Endothelial cell of umbilical vein (primary cell): ENCODE measurements around the gene C12orf42. TPM values are rescaled to one million over a fixed set of nuclear protein-coding genes. Genes with fewer than 3 reads are reported as not detected.

Source experiments
- BruUV-seq: library from RNA; stranded (reverse); fragments of 400-500 nt; replicated peaks from 2 replicates; lab custom pipeline; 2021; lab: Mats Ljungman, UMichigan
- CTCF ChIA-PET: fragments of 300-600, 350-600 bp; sonication (Branson Sonifier 250); formaldehyde crosslinking; loops from one replicate; lab custom pipeline; 2021; ENCODE audit warnings: antibody characterized with exemption, inconsistent platforms; lab: Charles Lee
- POLR2A ChIA-PET: fragments of 300-600, 350-600 bp; sonication (Branson Sonifier 250); formaldehyde crosslinking; loops from one replicate; lab custom pipeline; 2021; ENCODE audit warnings: antibody characterized with exemption, inconsistent platforms; lab: Charles Lee
- DNase-seq: peaks from one replicate; pipeline ENCODE4 v3.0.0-alpha.2; 2011; ENCODE audit warnings: low read depth, low spot score
- FAIRE-seq: peaks from 2 replicates; lab custom pipeline; 2011; peaks lifted over from hg19 to GRCh38; lab: Jason Lieb, UNC
- H2AFZ ChIP-seq: 2 replicates; pipeline ENCODE4 v1.6.0; 2012; ENCODE audit warnings: low read depth, low read length, control low read depth, inconsistent platforms
- H3K27ac ChIP-seq: 2 replicates; pipeline ENCODE4 v1.5.1; 2011; ENCODE audit warnings: low read depth, mild to moderate bottlenecking, control low read depth, low read length, moderate library complexity; ENCODE audit not compliant: insufficient read depth
- H3K27me3 ChIP-seq, 2 experiments: 2 replicates each; pipeline versions ENCODE4 v1.6.0 to v1.6.1; 2011; ENCODE audit warnings: low read length in 2 of 2, mixed read lengths in 1 of 2; ENCODE audit not compliant: control insufficient read depth in 2 of 2, insufficient read depth in 2 of 2
- H3K36me3 ChIP-seq, 2 experiments: 2 replicates in 1 of 2; 3 replicates in 1 of 2; pipeline ENCODE4 v1.5.1; 2011; ENCODE audit warnings: low read length in 2 of 2, mild to moderate bottlenecking in 1 of 2, moderate library complexity in 1 of 2; ENCODE audit not compliant: control insufficient read depth in 2 of 2, insufficient read depth in 2 of 2; ENCODE audit errors: extremely low read depth in 1 of 2
- H3K4me1 ChIP-seq: 3 replicates; pipeline ENCODE4 v1.5.1; 2011; ENCODE audit warnings: mild to moderate bottlenecking, low read length; ENCODE audit not compliant: control insufficient read depth, insufficient read depth; ENCODE audit errors: extremely low read depth
- H3K4me2 ChIP-seq: 2 replicates; pipeline ENCODE4 v1.6.1; 2011; ENCODE audit warnings: low read length, control low read depth, mixed read lengths; ENCODE audit not compliant: insufficient read depth
- H3K4me3 ChIP-seq, 3 experiments: fragments of 200-600 bp in 1 of 3; sonication (generic), shearing (Covaris generic) in 1 of 3; replicated peaks in 1 of 3; 2 replicates each; pipeline ENCODE4 v1.5.1; 2011 to 2016; ENCODE audit warnings: control low read depth in 3 of 3, low read length in 3 of 3, mild to moderate bottlenecking in 2 of 3, inconsistent platforms in 1 of 3, low read depth in 1 of 3, moderate library complexity in 1 of 3; ENCODE audit not compliant: insufficient read depth in 1 of 3
- H3K79me2 ChIP-seq: 2 replicates; pipeline ENCODE4 v1.6.0; 2012; ENCODE audit warnings: low read length, inconsistent platforms; ENCODE audit not compliant: control insufficient read depth, insufficient read depth
- H3K9ac ChIP-seq: replicated peaks from 2 replicates; pipeline ENCODE3; 2011; ENCODE audit warnings: low read length, control low read depth; ENCODE audit not compliant: insufficient read depth; ENCODE audit errors: extremely low read depth
- H3K9me1 ChIP-seq: replicated peaks from 3 replicates; pipeline ENCODE4 v1.6.0; 2011; ENCODE audit warnings: mild to moderate bottlenecking, low read length; ENCODE audit not compliant: control insufficient read depth, insufficient read depth; ENCODE audit errors: extremely low read depth
- H3K9me3 ChIP-seq: replicated peaks from 2 replicates; pipeline ENCODE4 v1.5.1; 2012; ENCODE audit warnings: low read length, inconsistent platforms; ENCODE audit not compliant: control insufficient read depth, insufficient read depth
- H4K20me1 ChIP-seq: replicated peaks from 2 replicates; pipeline ENCODE3; 2011; ENCODE audit warnings: mild to moderate bottlenecking, low read length; ENCODE audit not compliant: control insufficient read depth, insufficient read depth; ENCODE audit errors: extremely low read depth
- EZH2 ChIP-seq: IDR thresholded peaks from 2 replicates; pipeline ENCODE4 v1.6.1; 2012; ENCODE audit warnings: borderline replicate concordance, low read depth, mild to moderate bottlenecking, moderate library complexity, low read length, inconsistent platforms; ENCODE audit not compliant: severe bottlenecking
- FOS ChIP-seq: IDR thresholded peaks from 2 replicates; pipeline ENCODE4 v1.6.1; 2011; ENCODE audit warnings: mild to moderate bottlenecking, low read length, moderate library complexity, borderline replicate concordance; ENCODE audit not compliant: insufficient read depth
- GATA2 ChIP-seq: IDR thresholded peaks from 2 replicates; pipeline ENCODE4 v1.7.0; 2011; ENCODE audit warnings: low read depth, mild to moderate bottlenecking, moderate library complexity, mixed read lengths, low read length; ENCODE audit not compliant: insufficient read length, insufficient read depth
- JUN ChIP-seq: IDR thresholded peaks from 2 replicates; pipeline ENCODE4 v1.6.1; 2011; ENCODE audit warnings: borderline replicate concordance, low read depth; ENCODE audit not compliant: insufficient read length, insufficient read depth
- MYC ChIP-seq: IDR thresholded peaks from one replicate; pipeline ENCODE4 v1.6.1; 2011; ENCODE audit warnings: mild to moderate bottlenecking, low read depth, low read length
- POLR2A ChIP-seq: IDR thresholded peaks from 2 replicates; pipeline ENCODE4 v1.6.1; 2012; ENCODE audit warnings: low read depth, mild to moderate bottlenecking, control low read depth, low read length
- POLR2AphosphoS5 ChIP-seq: IDR thresholded peaks from 2 replicates; pipeline ENCODE4 v1.6.1; 2012; ENCODE audit warnings: low read depth, mild to moderate bottlenecking, control low read depth, low read length, moderate library complexity; ENCODE audit not compliant: insufficient read depth
- dilution Hi-C: fragments of 300-500 bp; cut with MboI; formaldehyde crosslinking; loops from one replicate; pipeline ENCODE4 v1.15.0; 2019; ENCODE audit warnings: low sequenced_read_pairs; ENCODE audit not compliant: extremely low pct_ligation_motif_present
- intact Hi-C: fragments of 100-400 bp; cut with micrococcal nuclease; formaldehyde crosslinking; loops from one replicate; pipeline ENCODE4 v1.10.0; 2022
- polyA plus RNA-seq, 4 experiments: library from polyadenylated mRNA; depleted of rRNA in 3 of 4; stranded (reverse) in 3 of 4; unstranded in 1 of 4; fragments of >200 nt; gene quantifications; 2 replicates each; pipeline versions ENCODE4 v1.2.1 to v1.2.3, GENCODE V29; 2011 to 2012; ENCODE audit warnings: missing spikeins in 1 of 4
- total RNA-seq: library from RNA; stranded (reverse); gene quantifications from 2 replicates; pipeline ENCODE4 v1.2.3, GENCODE V29; 2021
- TF ChIP-seq, protein P1 (sequence below), 2 donors: IDR thresholded peaks; 1 replicate in 1 of 2; 2 replicates in 1 of 2; pipeline ENCODE4 v1.5.1; 2011; ENCODE audit warnings: low read length in 2 of 2, mild to moderate bottlenecking in 2 of 2, moderate library complexity in 2 of 2, control low read depth in 1 of 2, inconsistent platforms in 1 of 2, low read depth in 1 of 2; ENCODE audit not compliant: insufficient read depth in 1 of 2; ENCODE audit errors: extremely low read depth in 1 of 2
- TF ChIP-seq, protein P2 (sequence below): IDR thresholded peaks from 2 replicates; pipeline ENCODE4 v1.6.1; 2011; ENCODE audit not compliant: insufficient read depth, insufficient read length

The C12orf42 gene
- total and polyA plus RNA-seq, 2 donors (not counting 3 experiments of a cell fraction or from before 2014, with no cell fraction given), result not detected

DNA sequence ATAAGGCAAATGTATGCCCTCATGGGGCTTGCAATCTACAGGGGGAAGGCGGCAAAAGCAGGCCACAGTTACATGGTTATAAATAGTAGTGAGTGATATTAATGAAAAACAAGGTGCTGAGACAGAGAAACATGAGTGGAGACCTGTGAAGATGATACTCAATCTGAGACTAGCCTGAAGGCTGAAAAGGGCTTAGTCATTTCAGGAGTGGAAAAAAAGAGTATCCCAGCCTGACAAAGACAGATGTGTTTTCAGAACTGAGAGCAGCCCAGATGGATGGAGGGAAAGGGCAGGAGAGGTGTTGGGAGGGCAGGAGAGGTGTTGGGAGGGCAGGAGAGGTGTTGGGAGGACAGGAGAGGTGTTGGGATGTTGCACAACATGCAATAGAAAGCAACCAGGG lies 181.9 kb downstream of the C12orf42 start:
- CTCF ChIA-PET, result no interaction called here
- Histone ChIP-seq H3K9me1 (no peaks in the 10 kb centered on the region), H3K9me3 (peaks cover 2% of the 10 kb centered on the region), H3K4me2 (no peak overlapping the region), H2AFZ (no peak overlapping the region), H3K4me1 (no peaks in the 10 kb centered on the region), H3K9ac (no peak overlapping the region), H3K79me2 (no peaks in the 10 kb centered on the region), H3K27ac (no peak overlapping the region), H4K20me1 (no peaks in the 10 kb centered on the region), H3K36me3 (no peaks in the 10 kb centered on the region), H3K27me3 (no peaks in the 10 kb centered on the region), H3K4me3 (no peak overlapping the region)
- no peak for TF ChIP-seq JUN
- no peak for TF ChIP-seq MYC
- TF ChIP-seq, protein P1, sequence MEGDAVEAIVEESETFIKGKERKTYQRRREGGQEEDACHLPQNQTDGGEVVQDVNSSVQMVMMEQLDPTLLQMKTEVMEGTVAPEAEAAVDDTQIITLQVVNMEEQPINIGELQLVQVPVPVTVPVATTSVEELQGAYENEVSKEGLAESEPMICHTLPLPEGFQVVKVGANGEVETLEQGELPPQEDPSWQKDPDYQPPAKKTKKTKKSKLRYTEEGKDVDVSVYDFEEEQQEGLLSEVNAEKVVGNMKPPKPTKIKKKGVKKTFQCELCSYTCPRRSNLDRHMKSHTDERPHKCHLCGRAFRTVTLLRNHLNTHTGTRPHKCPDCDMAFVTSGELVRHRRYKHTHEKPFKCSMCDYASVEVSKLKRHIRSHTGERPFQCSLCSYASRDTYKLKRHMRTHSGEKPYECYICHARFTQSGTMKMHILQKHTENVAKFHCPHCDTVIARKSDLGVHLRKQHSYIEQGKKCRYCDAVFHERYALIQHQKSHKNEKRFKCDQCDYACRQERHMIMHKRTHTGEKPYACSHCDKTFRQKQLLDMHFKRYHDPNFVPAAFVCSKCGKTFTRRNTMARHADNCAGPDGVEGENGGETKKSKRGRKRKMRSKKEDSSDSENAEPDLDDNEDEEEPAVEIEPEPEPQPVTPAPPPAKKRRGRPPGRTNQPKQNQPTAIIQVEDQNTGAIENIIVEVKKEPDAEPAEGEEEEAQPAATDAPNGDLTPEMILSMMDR (IDR thresholded peaks at IDR 0.05; ENCODE audit: extremely low read depth in 1 of 2, insufficient read depth in 1 of 2, low read depth in 1 of 2, low read length in 2 of 2), result no peak
- no peak for TF ChIP-seq FOS
- no peak for TF ChIP-seq GATA2
- no peak for TF ChIP-seq POLR2A
- TF ChIP-seq EZH2, result no peak
- TF ChIP-seq, protein P2, sequence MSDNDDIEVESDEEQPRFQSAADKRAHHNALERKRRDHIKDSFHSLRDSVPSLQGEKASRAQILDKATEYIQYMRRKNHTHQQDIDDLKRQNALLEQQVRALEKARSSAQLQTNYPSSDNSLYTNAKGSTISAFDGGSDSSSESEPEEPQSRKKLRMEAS, result no peak
- no peak for TF ChIP-seq POLR2AphosphoS5
- FAIRE-seq (no peak), DNase-seq (no peak)
- intact Hi-C loops, result no loop called here
- POLR2A ChIA-PET, result no interaction called here
- dilution Hi-C loops, result no loop called here
- BruUV-seq, result no TSS peak
